Activated naive CD4-positive, alpha-beta T cell treated with anti-CD3 and anti-CD28 coated beads, Interleukin-2, amount 50 U/mL, for 16 hours (primary cell): ENCODE results near the gene RAB6D.
"Not testable (repeated sequence)": the region's sequence is repeated elsewhere in the genome, so short reads cannot be mapped to it uniquely, and the experiment has no call there.

Experiments
- DNase-seq: peaks from one replicate; pipeline ENCODE4 v3.0.0-alpha.2; 2020

The RAB6D gene

DNA sequence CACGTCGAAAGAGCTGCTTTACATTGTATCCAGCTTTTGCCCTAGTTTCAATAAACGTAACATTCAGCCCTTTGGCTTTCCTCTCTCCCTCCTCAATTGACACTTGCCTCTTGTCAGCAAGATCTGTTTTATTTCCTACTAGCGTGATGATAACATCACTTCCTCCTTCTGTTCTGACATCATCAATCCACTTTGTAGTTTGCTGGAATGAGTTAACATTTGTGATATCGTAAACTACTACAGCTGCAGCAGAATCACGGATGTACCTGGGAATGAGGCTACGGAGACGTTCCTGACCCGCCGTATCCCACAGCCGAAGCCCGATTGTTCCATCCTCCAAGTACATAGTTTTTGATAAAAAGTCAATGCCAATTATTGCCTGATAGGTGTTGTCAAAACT lies 755 bp downstream of the RAB6D start:
- not testable (repeated sequence) for DNase-seq

DNA sequence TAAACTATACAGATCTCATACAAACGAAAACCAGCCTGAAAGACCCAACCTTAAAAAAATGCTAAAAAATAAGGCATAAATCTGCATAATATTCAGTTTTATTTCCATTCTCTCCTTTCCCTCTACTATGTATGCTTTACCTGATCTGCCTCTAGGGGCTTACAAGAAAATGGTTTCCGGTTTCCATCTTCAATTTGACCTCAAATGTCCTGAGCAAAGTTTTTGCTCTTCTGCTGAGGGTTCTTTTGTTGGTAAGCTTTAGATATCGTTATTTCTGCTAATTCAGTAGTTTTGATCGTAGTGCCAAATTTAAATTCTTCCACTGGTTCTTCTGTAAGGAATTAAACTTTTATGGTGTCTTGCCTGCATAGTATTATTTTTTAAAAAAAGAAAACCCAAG lies 2.2 kb downstream of the RAB6D start:
- DNase-seq, result not testable (repeated sequence)

DNA sequence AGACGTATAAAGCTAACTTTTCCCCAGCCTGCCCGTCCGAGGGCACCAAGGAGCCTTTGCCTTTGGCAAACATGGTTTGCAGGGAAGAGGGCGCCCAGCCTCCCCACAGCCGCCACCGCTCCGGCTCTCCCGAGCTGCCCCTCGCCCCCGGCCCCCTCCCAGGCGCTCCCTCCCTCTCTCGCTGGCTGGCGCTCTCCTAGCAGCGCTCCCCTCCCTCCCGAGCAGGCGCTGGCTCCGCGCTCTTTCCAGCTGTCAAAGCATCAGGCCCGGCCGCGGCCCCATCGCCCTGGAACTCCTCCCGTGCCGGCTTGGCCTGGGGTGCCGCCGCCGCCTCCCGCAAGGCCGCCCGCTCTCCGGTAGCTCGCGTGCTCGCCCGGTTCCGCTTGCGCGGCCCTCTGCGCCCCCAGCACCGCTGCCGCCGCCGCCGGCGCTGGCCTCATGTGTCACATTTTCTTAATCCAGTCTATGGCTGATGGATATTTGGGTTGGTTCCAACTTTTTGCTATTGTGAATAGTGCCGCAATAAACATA lies 10.7 kb downstream of the RAB6D start:
- DNase-seq, result not testable (repeated sequence)

DNA sequence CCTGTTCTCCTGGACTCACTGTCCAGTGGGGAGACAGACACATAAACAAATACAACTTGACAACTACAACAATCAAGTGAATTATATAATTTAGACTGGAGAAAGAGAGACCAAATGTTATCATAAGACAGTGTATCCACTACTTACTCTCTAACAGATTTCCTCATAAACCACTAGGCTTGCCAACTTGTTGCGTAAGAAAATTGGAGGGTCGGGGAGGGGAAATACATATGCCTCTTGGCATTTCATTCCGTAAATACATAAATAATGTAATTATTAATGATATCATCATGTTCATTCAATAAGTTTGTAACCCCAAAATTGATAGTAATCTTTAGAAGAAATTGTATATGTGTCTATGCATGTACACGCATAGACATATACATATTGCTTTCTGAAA lies 14.9 kb downstream of the RAB6D start:
- no peak for DNase-seq

DNA sequence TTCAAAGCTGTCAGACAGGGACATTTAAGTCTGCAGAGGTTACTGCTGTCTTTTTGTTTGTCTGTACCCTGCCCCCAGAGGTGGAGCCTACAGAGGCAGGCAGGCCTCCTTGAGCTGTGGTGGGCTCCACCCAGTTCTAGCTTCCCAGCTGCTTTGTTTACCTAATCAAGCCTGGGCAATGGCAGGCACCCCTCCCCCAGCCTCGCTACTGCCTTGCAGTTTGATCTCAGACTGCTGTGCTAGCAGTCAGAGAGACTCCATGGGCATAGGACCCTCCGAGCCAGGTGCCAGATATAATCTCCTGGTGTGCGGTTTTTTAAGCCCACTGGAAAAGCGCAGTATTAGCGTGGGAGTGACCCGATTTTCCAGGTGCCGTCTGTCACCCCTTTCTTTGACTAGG lies 16.9 kb downstream of the RAB6D start:
- not testable (repeated sequence) for DNase-seq

GRCh38 chr2:131339307-131339706 lies 24.7 kb downstream of the RAB6D start:
- not testable (repeated sequence) for DNase-seq

- DNase-seq, result peak; percentile 19
Measured at GRCh38 chr2:131335319-131335718, 28.6 kb downstream of the RAB6D start.

DNA sequence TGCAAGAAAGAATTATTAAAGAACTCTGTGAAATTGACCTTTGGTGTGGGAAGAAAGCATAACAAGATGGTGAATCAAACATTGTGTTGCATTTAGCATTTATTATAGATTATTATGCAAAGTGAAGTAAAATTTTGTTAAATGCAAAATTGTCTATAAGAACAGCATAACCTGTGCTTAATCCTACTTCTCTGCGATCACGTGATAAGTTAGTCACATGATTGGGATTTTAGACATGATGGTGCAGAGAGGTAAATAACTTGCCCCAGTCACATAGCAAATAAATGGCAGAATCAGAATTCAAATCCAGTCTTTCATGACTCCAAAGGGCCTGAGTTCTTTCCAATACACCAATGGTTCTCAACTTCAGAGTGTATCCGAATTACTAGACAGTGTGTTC lies 31.3 kb downstream of the RAB6D start:
- not testable (repeated sequence) for DNase-seq

GRCh38 chr2:131331000-131331399 lies 33.0 kb downstream of the RAB6D start:
- DNase-seq, result not testable (repeated sequence)

GRCh38 chr2:131322209-131322608 lies 41.8 kb downstream of the RAB6D start:
- no peak for DNase-seq

GRCh38 chr2:131321344-131321743 lies 42.6 kb downstream of the RAB6D start:
- DNase-seq, result not testable (repeated sequence)

DNA sequence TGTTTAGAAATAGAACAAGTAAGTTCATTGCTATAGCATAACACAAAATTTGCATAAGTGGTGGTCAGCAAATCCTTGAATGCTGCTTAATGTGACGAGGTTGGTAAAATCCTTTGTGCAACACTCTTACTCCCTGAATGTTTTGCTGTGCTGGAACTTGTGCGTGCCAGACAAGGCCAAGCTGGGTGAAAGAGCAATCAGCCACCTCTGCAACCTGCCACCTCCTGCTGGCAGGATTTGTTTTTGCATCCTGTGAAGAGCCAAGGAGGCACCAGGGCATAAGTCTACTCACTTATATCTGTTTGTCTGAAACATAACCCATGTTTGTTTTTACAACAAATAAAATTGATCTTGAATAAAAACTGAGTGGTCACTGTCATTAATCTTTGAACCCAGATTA lies 53.0 kb downstream of the RAB6D start:
- DNase-seq, result not testable (repeated sequence)
